Measurements from ENCODE around the gene MED13.

Gene MED13

GRCh38 chr17:62085511-62086408, 20.7 kb upstream of the MED13 start:
- H3K4me3 ChIP-seq (ENCODE audit: low read depth, low read length), result no peak overlapping the region
- DNase-seq (ENCODE audit: low read depth, low spot score), result no peak
- no peak for TF ChIP-seq CTCF (IDR thresholded peaks at IDR 0.05; ENCODE audit: insufficient read depth, low read length, missing control alignments)
- ChIA-PET POLR2A (interaction anchor here (0.6 kb wide), 1 partner anchor 11 kb away, joined by 3 read pairs; no protein-coding TSS in a partner anchor), CTCF (interaction anchor here (0.6 to 3.0 kb wide), 5 partner anchors 8 to 24 kb away, joined by 3 to 10 read pairs (median 3); no protein-coding TSS in a partner anchor)

GRCh38 chr17:62084585-62084984, 19.5 kb upstream of the MED13 start:
- ChIA-PET POLR2A (no interaction called here), CTCF (no interaction called here)
- no peak overlapping the region for H3K4me3 ChIP-seq (ENCODE audit: low read depth, low read length)
- DNase-seq (ENCODE audit: low read depth, low spot score), result no peak
- no peak for TF ChIP-seq CTCF (IDR thresholded peaks at IDR 0.05; ENCODE audit: insufficient read depth, low read length, missing control alignments)

- POLR2A ChIA-PET, result no interaction called here
- no peak overlapping the region for H3K4me3 ChIP-seq (ENCODE audit: low read depth, low read length)
- no peak for DNase-seq (ENCODE audit: low read depth, low spot score)
- CTCF ChIA-PET, result interaction anchor here (1.1 to 1.4 kb wide), 2 partner anchors 18 to 26 kb away, joined by 3 to 4 read pairs; no protein-coding TSS in a partner anchor
- no peak for TF ChIP-seq CTCF (IDR thresholded peaks at IDR 0.05; ENCODE audit: insufficient read depth, low read length, missing control alignments)
Observed at GRCh38 chr17:62083651-62084050, 18.6 kb upstream of the MED13 start.

- ChIA-PET CTCF (no interaction called here), POLR2A (no interaction called here)
- H3K4me3 ChIP-seq (ENCODE audit: low read depth, low read length), result no peak overlapping the region
- no peak for TF ChIP-seq CTCF (IDR thresholded peaks at IDR 0.05; ENCODE audit: insufficient read depth, low read length, missing control alignments)
- no peak for DNase-seq (ENCODE audit: low read depth, low spot score)
Observed at GRCh38 chr17:62080647-62081046, 15.6 kb upstream of the MED13 start.

GRCh38 chr17:62078009-62078408, 12.9 kb upstream of the MED13 start:
- no peak for TF ChIP-seq CTCF (IDR thresholded peaks at IDR 0.05; ENCODE audit: insufficient read depth, low read length, missing control alignments)
- CTCF ChIA-PET, result interaction anchor here (1.0 to 6.6 kb wide), 3 partner anchors 8 to 32 kb away, joined by 3 to 47 read pairs (median 7); no protein-coding TSS in a partner anchor
- POLR2A ChIA-PET, result no interaction called here
- DNase-seq (ENCODE audit: low read depth, low spot score), result no peak
- no peak overlapping the region for H3K4me3 ChIP-seq (ENCODE audit: low read depth, low read length)
